GM23248 (cell line): Measurements from ENCODE around the gene ANKRD11. TPM values are rescaled to one million over a fixed set of nuclear protein-coding genes. Genes with fewer than 3 reads are reported as not detected.
A peak's percentile ranks its signal among the peaks of the same experiment; 100 is the strongest.

Experiments
- DNase-seq: peaks from one replicate; pipeline ENCODE4 v3.0.0-alpha.2; 2015
- H2AFZ ChIP-seq: fragments of 200-600 bp; sonication (generic); 2 replicates; pipeline ENCODE4 v1.6.1; 2016; ENCODE audit warnings: antibody characterized with exemption
- H3F3A ChIP-seq: fragments of 200-600 bp; sonication (generic); 2 replicates; pipeline ENCODE4 v1.6.1; 2016; ENCODE audit warnings: mild to moderate bottlenecking, antibody characterized with exemption, mixed run types; ENCODE audit not compliant: insufficient read depth
- H3K27ac ChIP-seq: fragments of 200-600 bp; sonication (generic); 2 replicates; pipeline ENCODE4 v1.5.1; 2016; ENCODE audit warnings: mild to moderate bottlenecking
- H3K27me3 ChIP-seq: fragments of 200-600 bp; sonication (generic); replicated peaks from 2 replicates; pipeline ENCODE4 v1.6.1; 2016; ENCODE audit warnings: mild to moderate bottlenecking; ENCODE audit not compliant: insufficient read depth
- H3K36me3 ChIP-seq: fragments of 200-600 bp; sonication (generic); 2 replicates; pipeline ENCODE4 v1.6.1; 2016; ENCODE audit warnings: low read depth, mild to moderate bottlenecking
- H3K4me1 ChIP-seq: fragments of 200-600 bp; sonication (generic); 2 replicates; pipeline ENCODE4 v1.6.1; 2016; ENCODE audit warnings: mild to moderate bottlenecking; ENCODE audit not compliant: insufficient read depth
- H3K4me2 ChIP-seq: fragments of 200-600 bp; sonication (generic); one replicate; pipeline ENCODE4 v1.6.1; 2016; ENCODE audit warnings: mild to moderate bottlenecking; ENCODE audit not compliant: unreplicated experiment
- H3K4me3 ChIP-seq: fragments of 200-600 bp; sonication (generic); 2 replicates; pipeline ENCODE4 v1.5.1; 2016; ENCODE audit warnings: mild to moderate bottlenecking
- H3K79me2 ChIP-seq: fragments of 200-600 bp; sonication (generic); 2 replicates; pipeline ENCODE4 v1.6.1; 2016; ENCODE audit warnings: mild to moderate bottlenecking; ENCODE audit not compliant: insufficient read depth
- H3K9ac ChIP-seq: fragments of 200-600 bp; sonication (generic); 2 replicates; pipeline ENCODE4 v1.6.1; 2016; ENCODE audit warnings: mild to moderate bottlenecking
- H3K9me2 ChIP-seq: fragments of 200-600 bp; sonication (generic); 2 replicates; pipeline ENCODE4 v1.6.1; 2016; ENCODE audit warnings: mixed run types, mild to moderate bottlenecking, moderate library complexity; ENCODE audit not compliant: insufficient read depth
- H3K9me3 ChIP-seq: fragments of 200-600 bp; sonication (generic); one replicate; pipeline ENCODE4 v1.6.1; 2017; ENCODE audit warnings: low read depth
- H4K20me1 ChIP-seq: fragments of 200-600 bp; sonication (generic); 2 replicates; pipeline ENCODE4 v1.6.0; 2016; ENCODE audit not compliant: insufficient read depth
- EZH2 ChIP-seq: fragments of 200-600 bp; sonication (generic); IDR thresholded peaks from 2 replicates; pipeline ENCODE4 v1.6.1; 2018; ENCODE audit warnings: antibody characterized with exemption, mild to moderate bottlenecking; ENCODE audit not compliant: insufficient read depth, poor library complexity, severe bottlenecking
- EZH2phosphoT487 ChIP-seq: fragments of 200-600 bp; sonication (generic); IDR thresholded peaks from 2 replicates; pipeline ENCODE4 v1.6.1; 2018; ENCODE audit warnings: antibody characterized with exemption, moderate library complexity, mild to moderate bottlenecking, low read depth; ENCODE audit not compliant: insufficient read depth
- WGBS, 2 experiments: methylation state at CpG; one replicate each; pipeline ENCODE4 v1.1.6; 2015 to 2017; ENCODE audit warnings: low lambda C conversion rate in 2 of 2, low coverage in 1 of 2; ENCODE audit errors: missing lambda C conversion rate in 2 of 2; 5-methylcytosine and 5-hydroxymethylcytosine counted together
- in situ Hi-C: fragments of 300-500 bp; cut with MboI; formaldehyde crosslinking; loops from 2 replicates; pipeline ENCODE4 v1.15.0; 2020
- polyA plus RNA-seq: library from polyadenylated mRNA; unstranded; fragments of >200 nt; fragmentation: Nextera tagmentation; extraction: Ambion mirVana; gene quantifications from 2 replicates; pipeline ENCODE4 v1.2.1, GENCODE V29; 2016
- total RNA-seq: library from RNA; depleted of rRNA; stranded (reverse); fragments of >200 nt; shearing (Covaris generic); gene quantifications from 2 replicates; pipeline ENCODE4 v1.2.3, GENCODE V29; 2014

The ANKRD11 gene
- total and polyA plus RNA-seq, 2 experiments from 2014 or later = 39.3 to 84.7 TPM

GRCh38 chr16:89452925-89453324, 37.4 kb downstream of the ANKRD11 start:
- Histone ChIP-seq H3K9me2 (no peaks in the 10 kb centered on the region), H3K36me3 (no peaks in the 10 kb centered on the region), H2AFZ (no peak overlapping the region), H3K4me1 (peaks cover 34% of the 10 kb centered on the region), H4K20me1 (peaks cover 63% of the 10 kb centered on the region), H3K4me3 (no peak overlapping the region), H3K27me3 (no peaks in the 10 kb centered on the region), H3K9ac (no peak overlapping the region), H3K4me2 (no peak overlapping the region), H3K9me3 (no peaks in the 10 kb centered on the region), H3F3A (peaks cover 4% of the 10 kb centered on the region; the same call in 1 of the 2 replicates), H3K79me2 (peaks cover 100% of the 10 kb centered on the region), H3K27ac (peak overlapping the region; percentile 2; the same call in 1 of the 2 replicates)
- TF ChIP-seq EZH2 = no peak
- no peak for TF ChIP-seq EZH2phosphoT487
- in situ Hi-C loops = no loop called here
- 38 to 40% methylated on average over 7 of the region's 7 CpGs for WGBS, 2 experiments
- no peak for DNase-seq

- Histone ChIP-seq H3K27me3 (no peaks in the 10 kb centered on the region), H3K9ac (no peak overlapping the region), H3K9me2 (no peaks in the 10 kb centered on the region), H3K4me2 (no peak overlapping the region), H3K36me3 (no peaks in the 10 kb centered on the region), H2AFZ (no peak overlapping the region), H3K79me2 (peaks cover 100% of the 10 kb centered on the region), H3F3A (peaks cover 4% of the 10 kb centered on the region; the same call in 1 of the 2 replicates), H3K9me3 (no peaks in the 10 kb centered on the region), H3K4me3 (no peak overlapping the region), H3K4me1 (peaks cover 34% of the 10 kb centered on the region), H4K20me1 (peaks cover 70% of the 10 kb centered on the region), H3K27ac (peak overlapping the region; percentile 2; the same call in 1 of the 2 replicates)
- WGBS, 2 experiments = 97 to 99% methylated on average over 4 of the region's 4 CpGs
- in situ Hi-C loops = no loop called here
- DNase-seq = no peak
- TF ChIP-seq EZH2phosphoT487 (no peak), EZH2 (no peak)
Measured at GRCh38 chr16:89452241-89452640, 38.1 kb downstream of the ANKRD11 start.

- H3K4me2 ChIP-seq = no peak overlapping the region
- in situ Hi-C loops = no loop called here
- peaks cover 82% of the 10 kb centered on the region for H4K20me1 ChIP-seq
Measured at GRCh38 chr16:89450537-89450936, 39.8 kb downstream of the ANKRD11 start.

GRCh38 chr16:89449726-89450335, 40.5 kb downstream of the ANKRD11 start:
- WGBS, 2 experiments = 81 to 86% methylated on average over 3 of the region's 3 CpGs

More at GRCh38 chr16:89450537-89450936, 39.8 kb downstream of the ANKRD11 start:
- Histone ChIP-seq H2AFZ (no peak overlapping the region), H3K79me2 (peaks cover 100% of the 10 kb centered on the region), H3K9ac (no peak overlapping the region), H3K4me1 (peaks cover 45% of the 10 kb centered on the region), H3F3A (peaks cover 2% of the 10 kb centered on the region; the same call in 1 of the 2 replicates), H3K36me3 (no peaks in the 10 kb centered on the region), H3K9me2 (no peaks in the 10 kb centered on the region), H3K27ac (no peak overlapping the region), H3K4me3 (no peak overlapping the region), H3K9me3 (no peaks in the 10 kb centered on the region), H3K27me3 (no peaks in the 10 kb centered on the region)
- WGBS, 2 experiments = 89% methylated on average over 5 of the region's 5 CpGs
- TF ChIP-seq EZH2 (no peak), EZH2phosphoT487 (no peak)
- no peak for DNase-seq

More at GRCh38 chr16:89449726-89450335, 40.5 kb downstream of the ANKRD11 start:
- Histone ChIP-seq H3K4me3 (no peak overlapping the region), H3K9ac (no peak overlapping the region), H3K36me3 (no peaks in the 10 kb centered on the region), H4K20me1 (peaks cover 85% of the 10 kb centered on the region), H2AFZ (no peak overlapping the region), H3F3A (no peaks in the 10 kb centered on the region), H3K4me1 (peaks cover 40% of the 10 kb centered on the region), H3K27ac (peak overlapping the region; percentile 22; the same call in 1 of the 2 replicates), H3K9me3 (no peaks in the 10 kb centered on the region), H3K9me2 (no peaks in the 10 kb centered on the region), H3K79me2 (peaks cover 100% of the 10 kb centered on the region), H3K4me2 (no peak overlapping the region), H3K27me3 (no peaks in the 10 kb centered on the region)
- TF ChIP-seq EZH2 = no peak
- TF ChIP-seq EZH2phosphoT487 = no peak
- DNase-seq = peak; percentile 46
- in situ Hi-C loops = no loop called here
